Vagina (tissue), 2 donors: ENCODE data around the gene OR2V2. TPM values are rescaled to one million over a fixed set of nuclear protein-coding genes. Genes with fewer than 3 reads are reported as not detected.

Experiments
- DNase-seq, 2 donors: peaks; one replicate each; pipeline ENCODE4 v3.0.0-alpha.2; 2017; ENCODE audit errors: extremely low spot score in 2 of 2
- H3K27ac ChIP-seq: fragments of 200-600 bp; sonication (generic); one replicate; pipeline ENCODE4 v1.5.1; 2019
- H3K27me3 ChIP-seq: fragments of 200-600 bp; sonication (generic); one replicate; pipeline ENCODE4 v1.5.1; 2019
- H3K36me3 ChIP-seq, 2 donors: fragments of 200-600 bp; sonication (generic); one replicate each; pipeline ENCODE4 v1.5.1; 2017 to 2019
- H3K4me1 ChIP-seq: fragments of 200-600 bp; sonication (generic); one replicate; pipeline ENCODE4 v1.5.1; 2019
- H3K4me3 ChIP-seq, 2 donors: fragments of 200-600 bp; sonication (generic); 1 replicate in 1 of 2; 2 replicates in 1 of 2; pipeline ENCODE4 v1.5.1; 2016 to 2019
- H3K9me3 ChIP-seq: fragments of 200-600 bp; sonication (generic); one replicate; pipeline ENCODE4 v1.5.1; 2019
- POLR2A ChIP-seq, 2 donors: fragments of 450-650 bp; IDR thresholded peaks; one replicate each; pipeline ENCODE4 v1.6.1; 2017; ENCODE audit warnings: antibody characterized with exemption in 2 of 2, mild to moderate bottlenecking in 2 of 2, moderate library complexity in 2 of 2
- POLR2AphosphoS5 ChIP-seq, 2 donors: sonication (generic); formaldehyde crosslinking; IDR thresholded peaks; one replicate each; pipeline ENCODE4 v1.9.0; 2017; ENCODE audit warnings: antibody characterized with exemption in 2 of 2, mild to moderate bottlenecking in 2 of 2, low read depth in 1 of 2; ENCODE audit not compliant: insufficient read depth in 1 of 2
- intact Hi-C: fragments of 100-400 bp; cut with DNase I; formaldehyde crosslinking; loops from one replicate; pipeline ENCODE4 v1.15.1; 2023
- total RNA-seq: library from RNA; depleted of rRNA; stranded (reverse); fragments of >200 nt; gene quantifications from one replicate; pipeline ENCODE4 v1.2.3, GENCODE V29; 2016
- TF ChIP-seq, protein P1 (sequence below), 3 experiments: fragments of 450-650 bp in 2 of 3; fragments of 200-600 bp in 1 of 3; sonication (generic) in 1 of 3; IDR thresholded peaks; one replicate each; pipeline ENCODE4 v1.5.1; 2017 to 2019; ENCODE audit warnings: antibody characterized with exemption in 3 of 3, mild to moderate bottlenecking in 2 of 3, moderate library complexity in 2 of 3

The OR2V2 gene
- total RNA-seq, 1 donor from 2014 or later, result not detected

DNA sequence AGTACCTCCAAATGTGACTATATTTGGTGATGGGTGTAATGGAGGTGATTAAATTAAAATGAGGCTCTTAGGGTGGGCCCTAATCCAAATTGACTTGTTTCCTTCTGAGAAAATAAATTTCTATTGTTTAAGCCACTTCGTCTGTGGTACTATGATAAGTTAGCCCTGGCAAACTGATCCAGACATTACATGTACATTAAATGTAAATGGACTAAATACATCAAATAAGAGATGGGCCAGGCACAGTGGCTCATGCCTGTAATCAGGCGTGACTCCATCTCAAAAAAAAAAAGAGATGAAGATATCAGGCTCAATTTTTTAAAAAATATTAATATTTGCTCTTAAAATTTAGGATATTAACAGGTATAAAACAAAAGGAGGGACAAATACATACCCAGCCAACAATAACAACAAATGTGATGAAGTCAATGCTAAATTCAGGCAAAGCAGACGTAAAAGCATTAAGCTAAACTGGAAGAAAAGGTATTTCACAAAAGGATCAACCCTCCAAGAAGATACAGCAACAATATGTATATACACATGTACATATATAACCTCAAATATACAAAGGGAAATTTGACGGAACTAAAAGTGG is 10.9 kb upstream of the OR2V2 start:
- no peak for DNase-seq
- no peak overlapping the region for H3K27ac ChIP-seq
- no peaks in the 10 kb centered on the region for H3K27me3 ChIP-seq
- no peak for TF ChIP-seq POLR2AphosphoS5 (IDR thresholded peaks at IDR 0.05; ENCODE audit: insufficient read depth in 1 of 2, low read depth in 1 of 2)
- H3K9me3 ChIP-seq, result no peaks in the 10 kb centered on the region
- H3K4me1 ChIP-seq, result no peaks in the 10 kb centered on the region
- no peak overlapping the region for H3K4me3 ChIP-seq
- intact Hi-C loops, result no loop called here
- no peaks in the 10 kb centered on the region for H3K36me3 ChIP-seq

GRCh38 chr5:181138258-181138657 is 9.1 kb upstream of the OR2V2 start:
- Histone ChIP-seq H3K27ac (no peak overlapping the region), H3K4me3 (no peak overlapping the region), H3K36me3 (no peaks in the 10 kb centered on the region), H3K9me3 (no peaks in the 10 kb centered on the region), H3K27me3 (no peaks in the 10 kb centered on the region), H3K4me1 (no peaks in the 10 kb centered on the region)
- DNase-seq, result no peak
- TF ChIP-seq, protein P1, sequence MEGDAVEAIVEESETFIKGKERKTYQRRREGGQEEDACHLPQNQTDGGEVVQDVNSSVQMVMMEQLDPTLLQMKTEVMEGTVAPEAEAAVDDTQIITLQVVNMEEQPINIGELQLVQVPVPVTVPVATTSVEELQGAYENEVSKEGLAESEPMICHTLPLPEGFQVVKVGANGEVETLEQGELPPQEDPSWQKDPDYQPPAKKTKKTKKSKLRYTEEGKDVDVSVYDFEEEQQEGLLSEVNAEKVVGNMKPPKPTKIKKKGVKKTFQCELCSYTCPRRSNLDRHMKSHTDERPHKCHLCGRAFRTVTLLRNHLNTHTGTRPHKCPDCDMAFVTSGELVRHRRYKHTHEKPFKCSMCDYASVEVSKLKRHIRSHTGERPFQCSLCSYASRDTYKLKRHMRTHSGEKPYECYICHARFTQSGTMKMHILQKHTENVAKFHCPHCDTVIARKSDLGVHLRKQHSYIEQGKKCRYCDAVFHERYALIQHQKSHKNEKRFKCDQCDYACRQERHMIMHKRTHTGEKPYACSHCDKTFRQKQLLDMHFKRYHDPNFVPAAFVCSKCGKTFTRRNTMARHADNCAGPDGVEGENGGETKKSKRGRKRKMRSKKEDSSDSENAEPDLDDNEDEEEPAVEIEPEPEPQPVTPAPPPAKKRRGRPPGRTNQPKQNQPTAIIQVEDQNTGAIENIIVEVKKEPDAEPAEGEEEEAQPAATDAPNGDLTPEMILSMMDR (IDR thresholded peaks at IDR 0.05), result no peak
- no peak for TF ChIP-seq POLR2AphosphoS5 (IDR thresholded peaks at IDR 0.05; ENCODE audit: insufficient read depth in 1 of 2, low read depth in 1 of 2)
- TF ChIP-seq POLR2A (IDR thresholded peaks at IDR 0.05), result no peak
- intact Hi-C loops, result no loop called here

- H3K36me3 ChIP-seq, result no peaks in the 10 kb centered on the region
- TF ChIP-seq POLR2A (IDR thresholded peaks at IDR 0.05) (no peak), POLR2AphosphoS5 (IDR thresholded peaks at IDR 0.05; ENCODE audit: insufficient read depth in 1 of 2, low read depth in 1 of 2) (no peak)
- TF ChIP-seq, protein P1 (IDR thresholded peaks at IDR 0.05), result no peak
- H3K27me3 ChIP-seq, result no peaks in the 10 kb centered on the region
- H3K4me1 ChIP-seq, result no peaks in the 10 kb centered on the region
- DNase-seq, result no peak
- no peak overlapping the region for H3K27ac ChIP-seq
- intact Hi-C loops, result no loop called here
- H3K4me3 ChIP-seq, result no peak overlapping the region
- H3K9me3 ChIP-seq, result no peaks in the 10 kb centered on the region
Measured at GRCh38 chr5:181140766-181141165, 6.6 kb upstream of the OR2V2 start.

- intact Hi-C loops, result no loop called here
Measured at GRCh38 chr5:181142054-181142453, 5.3 kb upstream of the OR2V2 start.

GRCh38 chr5:181145133-181145532 is 2.3 kb upstream of the OR2V2 start:
- Histone ChIP-seq H3K4me3 (no peak overlapping the region), H3K27ac (no peak overlapping the region), H3K9me3 (no peaks in the 10 kb centered on the region), H3K36me3 (no peaks in the 10 kb centered on the region), H3K4me1 (peaks cover 11% of the 10 kb centered on the region), H3K27me3 (no peaks in the 10 kb centered on the region)
- intact Hi-C loops, result no loop called here
- DNase-seq, result no peak
- TF ChIP-seq POLR2A (IDR thresholded peaks at IDR 0.05) (no peak), POLR2AphosphoS5 (IDR thresholded peaks at IDR 0.05; ENCODE audit: insufficient read depth in 1 of 2, low read depth in 1 of 2) (no peak)
- TF ChIP-seq, protein P1 (IDR thresholded peaks at IDR 0.05), result no peak

More at GRCh38 chr5:181142054-181142453, 5.3 kb upstream of the OR2V2 start:
- DNase-seq, result no peak
- Histone ChIP-seq H3K9me3 (no peaks in the 10 kb centered on the region), H3K27ac (no peak overlapping the region), H3K4me1 (no peaks in the 10 kb centered on the region), H3K36me3 (no peaks in the 10 kb centered on the region), H3K27me3 (no peaks in the 10 kb centered on the region), H3K4me3 (no peak overlapping the region)
- TF ChIP-seq POLR2A (IDR thresholded peaks at IDR 0.05) (no peak), POLR2AphosphoS5 (IDR thresholded peaks at IDR 0.05; ENCODE audit: insufficient read depth in 1 of 2, low read depth in 1 of 2) (no peak)
- TF ChIP-seq, protein P1 (IDR thresholded peaks at IDR 0.05), result no peak
